Large intestine (tissue), 3 donors: ENCODE measurements around the gene GJD4. TPM values are rescaled to one million over a fixed set of nuclear protein-coding genes. Genes with fewer than 3 reads are reported as not detected.

Source experiments
- DNase-seq, 2 donors: peaks; one replicate each; pipeline versions ENCODE4 v3.0.0 to v3.0.0-alpha.2; 2013
- H3K27ac ChIP-seq: one replicate; pipeline ENCODE4 v1.5.1; 2013; ENCODE audit warnings: low read length
- H3K27me3 ChIP-seq: 2 replicates; pipeline ENCODE4 v1.6.1; 2013; ENCODE audit warnings: low read length; ENCODE audit not compliant: control insufficient read depth, insufficient read depth
- H3K36me3 ChIP-seq: 2 replicates; pipeline ENCODE4 v1.6.1; 2013; ENCODE audit warnings: low read length; ENCODE audit not compliant: control insufficient read depth, insufficient read depth
- H3K4me1 ChIP-seq: one replicate; pipeline ENCODE4 v1.6.1; 2013; ENCODE audit warnings: low read length; ENCODE audit not compliant: control insufficient read depth, insufficient read depth
- H3K4me3 ChIP-seq: one replicate; pipeline ENCODE4 v1.5.1; 2013; ENCODE audit warnings: low read length
- H3K9me3 ChIP-seq: one replicate; pipeline ENCODE4 v1.6.1; 2013; ENCODE audit warnings: mild to moderate bottlenecking, low read depth, low read length, moderate library complexity; ENCODE audit not compliant: control insufficient read depth
- WGBS: methylation state at CpG from one replicate; pipeline ENCODE4 v1.1.5; 2013; ENCODE audit warnings: low lambda C conversion rate; ENCODE audit not compliant: insufficient coverage; 5-methylcytosine and 5-hydroxymethylcytosine counted together
- polyA plus RNA-seq: library from polyadenylated mRNA; unstranded; fragments of 120-200 nt; gene quantifications from one replicate; pipeline ENCODE4 v1.2.1, GENCODE V29; 2013

GJD4 gene
- polyA plus RNA-seq, 1 donor: 0.09 TPM

DNA sequence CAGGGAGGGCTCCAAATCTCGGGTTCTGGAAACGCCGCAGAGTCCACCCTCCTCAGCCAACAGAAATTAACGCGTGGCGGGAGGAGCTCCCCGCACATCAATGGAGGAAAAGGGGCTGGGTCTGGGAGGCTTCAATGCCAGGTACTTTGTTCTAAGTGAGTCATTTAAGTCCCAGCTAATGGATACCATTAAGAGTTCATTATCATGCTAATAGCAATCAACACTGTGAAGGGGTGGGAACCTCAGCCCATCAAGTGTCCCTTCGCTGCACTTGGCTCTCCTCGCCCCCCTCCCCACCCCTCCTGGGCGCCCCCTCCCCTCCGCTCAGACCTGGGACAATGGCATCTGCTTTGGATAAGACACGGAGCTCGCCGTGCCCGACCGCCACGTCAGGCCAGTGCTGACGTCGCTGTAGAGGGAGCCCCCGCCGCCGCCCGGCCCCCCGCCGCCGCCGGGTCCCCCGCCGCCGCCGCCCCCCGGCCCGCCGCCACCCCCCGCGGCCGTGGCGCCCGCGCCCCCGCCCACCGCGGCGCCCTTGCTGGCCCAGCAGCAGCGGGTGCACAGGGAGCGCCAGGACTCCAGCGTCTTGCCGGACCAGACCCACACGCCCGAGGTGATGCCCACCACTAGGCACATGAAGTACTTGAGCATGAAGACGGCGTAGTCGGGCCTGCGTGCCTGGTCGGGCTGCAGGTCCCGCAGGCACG lies 34.0 kb downstream of the GJD4 start:
- peaks cover 57% of the 10 kb centered on the region for H3K27me3 ChIP-seq
- H3K27ac ChIP-seq: no peak overlapping the region
- peak overlapping the region; percentile 33 for H3K4me3 ChIP-seq
- DNase-seq: no peak
- no peaks in the 10 kb centered on the region for H3K36me3 ChIP-seq
- WGBS: no CpG with 5 or more reads among the region's 57 CpGs
- H3K9me3 ChIP-seq: peaks cover 11% of the 10 kb centered on the region
- peaks cover 12% of the 10 kb centered on the region for H3K4me1 ChIP-seq

DNA sequence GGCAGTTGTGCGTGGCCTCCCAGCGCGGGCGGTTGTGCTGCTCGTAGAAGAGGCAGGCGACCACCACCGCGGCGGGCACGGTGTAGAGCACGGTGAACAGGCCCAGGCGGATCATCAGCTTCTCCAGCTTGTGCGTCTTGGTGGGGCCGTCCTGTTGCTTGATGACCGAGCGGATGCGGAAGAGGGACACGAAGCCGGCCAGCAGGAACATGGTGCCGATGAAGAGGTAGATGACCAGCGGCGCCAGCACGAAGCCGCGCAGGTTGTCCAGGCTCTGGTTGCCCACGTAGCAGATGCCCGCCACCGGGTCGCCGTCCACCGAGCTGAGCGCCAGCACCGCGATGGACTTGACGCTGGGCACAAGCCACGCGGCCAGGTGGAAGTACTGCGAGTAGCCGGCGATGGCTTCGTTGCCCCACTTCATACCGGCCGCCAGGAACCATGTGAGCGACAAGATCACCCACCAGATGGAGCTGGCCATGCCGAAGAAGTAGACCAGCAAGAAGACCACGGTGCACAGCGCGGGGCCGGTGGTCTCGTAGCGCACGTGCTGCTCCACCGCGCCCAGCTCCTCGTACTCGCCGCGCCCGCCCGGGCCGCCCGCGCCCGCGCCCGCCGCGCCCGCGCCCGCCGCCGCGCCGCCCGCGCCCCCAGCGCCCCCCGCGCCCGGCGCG lies 34.7 kb downstream of the GJD4 start:
- Histone ChIP-seq H3K27ac (no peak overlapping the region), H3K4me3 (peak overlapping the region; percentile 33), H3K4me1 (peaks cover 12% of the 10 kb centered on the region)

GRCh38 chr10:35640474-35640873 lies 35.3 kb downstream of the GJD4 start:
- WGBS: no CpG with 5 or more reads among the region's 53 CpGs
- DNase-seq: peak in 1 of 2 donors; percentile 65
- H3K4me1 ChIP-seq: peaks cover 12% of the 10 kb centered on the region
- H3K9me3 ChIP-seq: peaks cover 11% of the 10 kb centered on the region
- H3K36me3 ChIP-seq: no peaks in the 10 kb centered on the region
- peaks cover 65% of the 10 kb centered on the region for H3K27me3 ChIP-seq
- no peak overlapping the region for H3K27ac ChIP-seq
- H3K4me3 ChIP-seq: peak overlapping the region; percentile 32

More for the DNA sequence above, 34.7 kb downstream of the GJD4 start:
- WGBS: no CpG with 5 or more reads among the region's 83 CpGs
- Histone ChIP-seq H3K27me3 (peaks cover 61% of the 10 kb centered on the region), H3K9me3 (peaks cover 11% of the 10 kb centered on the region), H3K36me3 (no peaks in the 10 kb centered on the region)
- DNase-seq: peak; percentile 37 to 38

GRCh38 chr10:35640951-35641675 lies 36.0 kb downstream of the GJD4 start:
- peaks cover 12% of the 10 kb centered on the region for H3K4me1 ChIP-seq
- peak; percentile 47 to 76 for DNase-seq
- WGBS: no CpG with 5 or more reads among the region's 72 CpGs
- peaks cover 70% of the 10 kb centered on the region for H3K27me3 ChIP-seq
- peak overlapping the region; percentile 40 for H3K4me3 ChIP-seq
- no peaks in the 10 kb centered on the region for H3K36me3 ChIP-seq
- H3K9me3 ChIP-seq: peaks cover 11% of the 10 kb centered on the region
- H3K27ac ChIP-seq: no peak overlapping the region

GRCh38 chr10:35641676-35642034 lies 36.5 kb downstream of the GJD4 start:
- H3K4me3 ChIP-seq: peak overlapping the region; percentile 48
- peaks cover 67% of the 10 kb centered on the region for H3K27me3 ChIP-seq
- peaks cover 12% of the 10 kb centered on the region for H3K4me1 ChIP-seq
- H3K9me3 ChIP-seq: peaks cover 11% of the 10 kb centered on the region
- H3K27ac ChIP-seq: no peak overlapping the region
- no peaks in the 10 kb centered on the region for H3K36me3 ChIP-seq
- no peak for DNase-seq
- no CpG with 5 or more reads among the region's 54 CpGs for WGBS

DNA sequence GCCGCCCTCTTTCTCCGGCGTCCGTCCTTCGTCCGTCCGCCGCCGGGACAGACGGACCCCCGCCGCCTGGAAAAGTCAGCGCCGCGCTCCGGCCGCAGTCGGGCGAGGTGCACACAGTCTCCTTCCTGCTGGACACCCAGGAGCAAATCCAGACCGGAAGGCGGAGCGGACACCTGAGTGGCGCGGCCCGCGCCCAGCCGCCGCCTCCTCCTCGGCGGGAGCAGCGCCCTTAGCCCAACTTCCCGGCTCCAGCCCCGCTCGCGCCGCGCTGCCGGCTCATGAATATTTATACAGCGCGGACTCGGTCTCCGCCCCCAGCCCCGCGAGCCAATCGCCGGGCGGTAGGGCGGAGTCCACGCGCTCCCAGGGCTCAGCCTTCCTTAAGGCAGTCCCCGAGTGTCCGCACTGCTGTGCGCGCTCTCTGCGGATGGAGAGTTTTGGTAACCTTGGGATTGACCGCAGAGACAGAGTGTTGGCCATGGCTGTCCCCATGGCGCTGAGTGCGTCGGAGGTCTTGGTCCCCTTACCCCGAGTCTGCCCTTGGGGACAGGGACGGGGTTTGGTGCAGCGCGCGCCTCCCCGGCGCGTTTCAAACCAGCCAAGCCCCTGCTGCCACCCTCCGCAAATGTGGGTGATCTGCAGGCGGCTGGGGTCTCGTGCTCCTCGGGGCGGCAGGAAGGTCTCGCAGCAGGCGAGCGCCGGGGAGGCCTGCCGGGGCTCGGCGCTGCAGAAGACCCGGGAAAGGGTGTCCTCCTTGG lies 37.1 kb downstream of the GJD4 start, which contains the start of gene FZD8:
TSS of gene FZD8 (minus strand) at position 262 of the 758 bp plus-strand sequence. CDS start 867 bp downstream, outside the sequence.
- Histone ChIP-seq H3K9me3 (peaks cover 11% of the 10 kb centered on the region), H3K27me3 (peaks cover 65% of the 10 kb centered on the region), H3K27ac (peak within 1 kb of the TSS; percentile 10), H3K4me1 (peaks cover 12% of the 10 kb centered on the region), H3K4me3 (peak within 1 kb of the TSS; percentile 48), H3K36me3 (no peaks in the 10 kb centered on the region)
- DNase-seq: peak; percentile 79 to 87
- WGBS: no CpG with 5 or more reads among the region's 80 CpGs

- peak overlapping the region; percentile 10 for H3K27ac ChIP-seq
Observed at GRCh38 chr10:35642793-35643114, 37.6 kb downstream of the GJD4 start.

DNA sequence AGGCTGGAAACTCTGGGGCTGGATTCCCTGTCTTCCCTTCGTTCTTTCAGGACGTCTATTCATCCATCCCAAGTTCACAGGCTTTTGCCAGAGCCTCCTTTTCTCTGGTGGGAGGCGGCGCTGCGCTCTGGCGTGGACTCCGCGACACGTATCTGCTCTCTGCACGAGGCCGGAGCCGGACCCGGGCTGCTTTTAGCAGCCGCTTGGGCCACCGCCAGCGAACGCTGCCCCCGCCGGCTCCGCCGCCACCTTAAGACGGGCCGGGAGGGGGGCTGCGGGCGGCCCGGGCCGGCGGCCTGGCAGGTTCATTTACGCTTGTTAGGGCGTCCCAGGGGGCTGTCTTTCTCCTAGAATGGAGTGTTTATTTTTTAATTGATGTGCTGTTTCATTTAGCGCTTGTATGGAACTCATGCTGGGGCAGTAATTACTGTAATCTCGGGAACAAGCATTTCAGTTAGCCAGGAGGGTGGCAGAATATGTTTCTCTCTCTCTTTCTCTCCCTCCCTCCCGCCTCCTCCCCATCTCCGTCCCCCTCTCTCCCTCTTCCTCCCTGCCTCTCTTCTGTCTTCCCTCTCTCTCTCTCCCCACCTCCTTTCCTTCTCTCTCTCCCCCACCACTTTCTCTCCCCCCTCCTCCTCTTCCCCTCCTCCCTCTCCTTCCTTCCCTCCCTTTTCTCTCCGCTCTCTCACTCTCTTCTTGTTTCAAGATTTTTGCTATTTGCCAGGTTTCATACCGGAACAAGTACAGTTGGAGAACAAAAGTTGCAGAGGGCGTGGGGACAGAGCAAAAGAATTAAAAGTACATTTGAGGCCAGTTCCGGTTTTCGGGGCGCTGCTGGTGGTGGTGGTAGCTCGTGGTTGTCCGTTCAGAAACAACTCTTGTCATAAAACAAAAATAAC lies 38.3 kb downstream of the GJD4 start:
- Histone ChIP-seq H3K36me3 (no peaks in the 10 kb centered on the region), H3K27ac (no peak overlapping the region), H3K4me3 (peak overlapping the region; percentile 48), H3K4me1 (peaks cover 12% of the 10 kb centered on the region), H3K9me3 (peaks cover 11% of the 10 kb centered on the region), H3K27me3 (peaks cover 56% of the 10 kb centered on the region)
- 0% methylated on average over 4 of the region's 42 CpGs for WGBS
- peak; percentile 34 to 60 for DNase-seq

More at GRCh38 chr10:35642793-35643114, 37.6 kb downstream of the GJD4 start:
- peaks cover 12% of the 10 kb centered on the region for H3K4me1 ChIP-seq
- peak overlapping the region; percentile 48 for H3K4me3 ChIP-seq
- peaks cover 63% of the 10 kb centered on the region for H3K27me3 ChIP-seq
- peaks cover 11% of the 10 kb centered on the region for H3K9me3 ChIP-seq
- WGBS: no CpG with 5 or more reads among the region's 17 CpGs
- H3K36me3 ChIP-seq: no peaks in the 10 kb centered on the region
- DNase-seq: no peak

DNA sequence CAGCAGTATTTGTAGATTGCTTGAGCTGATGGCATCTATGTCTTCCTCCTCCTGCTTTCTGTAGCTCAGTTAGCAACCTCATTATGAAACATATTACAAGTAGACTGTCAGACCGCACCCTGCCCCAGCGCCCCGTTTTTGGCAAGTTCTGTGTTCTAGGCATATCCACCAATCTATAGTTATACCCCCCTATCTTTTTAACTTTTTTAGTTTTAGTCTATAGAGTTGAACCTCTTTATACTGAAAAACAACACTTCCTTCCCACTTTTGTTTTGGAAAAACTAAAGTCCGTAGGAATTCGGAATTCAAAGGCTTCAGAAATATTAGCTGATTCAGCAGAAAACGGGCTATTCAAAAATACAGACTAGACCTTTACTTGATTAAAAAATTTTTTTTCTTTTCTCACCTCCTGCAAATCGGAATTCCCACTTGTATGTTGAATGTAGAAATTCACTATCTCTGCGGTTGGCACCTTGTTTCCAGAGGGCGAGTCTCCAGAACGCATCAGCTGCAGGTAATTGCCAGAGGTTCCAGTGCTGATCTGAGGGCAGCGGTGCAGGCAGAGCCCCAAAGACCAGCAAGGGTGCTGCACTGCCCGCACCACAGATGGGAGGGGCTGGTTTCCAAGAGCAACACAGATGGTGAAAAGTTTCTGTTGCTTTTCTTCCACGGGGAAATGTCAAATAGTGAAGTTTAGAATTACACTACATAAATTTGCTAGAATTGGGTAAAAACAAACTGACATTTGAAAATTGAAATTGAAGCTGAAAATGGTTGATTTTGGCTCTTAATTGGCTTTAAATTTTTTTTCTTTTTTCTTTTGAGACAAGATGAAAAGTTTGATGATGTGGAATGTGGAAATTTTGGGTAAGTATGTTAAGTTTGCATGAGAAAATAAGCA lies 39.2 kb downstream of the GJD4 start:
- no peak for DNase-seq
- Histone ChIP-seq H3K27me3 (peaks cover 50% of the 10 kb centered on the region), H3K36me3 (no peaks in the 10 kb centered on the region), H3K4me3 (no peak overlapping the region), H3K27ac (no peak overlapping the region), H3K4me1 (peaks cover 12% of the 10 kb centered on the region), H3K9me3 (peaks cover 11% of the 10 kb centered on the region)
- 23% methylated on average over 4 of the region's 13 CpGs for WGBS
